WTC11 (cell line): ENCODE measurements around the gene MEP1B.

Experiments used
- FOXJ3 ChIP-seq: sonication (generic); formaldehyde crosslinking; IDR thresholded peaks from 2 replicates; pipeline ENCODE4 v1.9.0; 2021; ENCODE audit warnings: missing genetic modification reagents, mild to moderate bottlenecking, borderline replicate concordance
- SMAD4 ChIP-seq: sonication (generic); formaldehyde crosslinking; IDR thresholded peaks from 2 replicates; pipeline ENCODE4 v1.8.0; 2022; ENCODE audit warnings: mild to moderate bottlenecking, missing genetic modification reagents
- TF ChIP-seq, protein P1 (sequence below): fragments of 200-600 bp; IDR thresholded peaks from 2 replicates; pipeline ENCODE4 v1.8.0; 2022; ENCODE audit warnings: antibody characterized with exemption

DNA sequence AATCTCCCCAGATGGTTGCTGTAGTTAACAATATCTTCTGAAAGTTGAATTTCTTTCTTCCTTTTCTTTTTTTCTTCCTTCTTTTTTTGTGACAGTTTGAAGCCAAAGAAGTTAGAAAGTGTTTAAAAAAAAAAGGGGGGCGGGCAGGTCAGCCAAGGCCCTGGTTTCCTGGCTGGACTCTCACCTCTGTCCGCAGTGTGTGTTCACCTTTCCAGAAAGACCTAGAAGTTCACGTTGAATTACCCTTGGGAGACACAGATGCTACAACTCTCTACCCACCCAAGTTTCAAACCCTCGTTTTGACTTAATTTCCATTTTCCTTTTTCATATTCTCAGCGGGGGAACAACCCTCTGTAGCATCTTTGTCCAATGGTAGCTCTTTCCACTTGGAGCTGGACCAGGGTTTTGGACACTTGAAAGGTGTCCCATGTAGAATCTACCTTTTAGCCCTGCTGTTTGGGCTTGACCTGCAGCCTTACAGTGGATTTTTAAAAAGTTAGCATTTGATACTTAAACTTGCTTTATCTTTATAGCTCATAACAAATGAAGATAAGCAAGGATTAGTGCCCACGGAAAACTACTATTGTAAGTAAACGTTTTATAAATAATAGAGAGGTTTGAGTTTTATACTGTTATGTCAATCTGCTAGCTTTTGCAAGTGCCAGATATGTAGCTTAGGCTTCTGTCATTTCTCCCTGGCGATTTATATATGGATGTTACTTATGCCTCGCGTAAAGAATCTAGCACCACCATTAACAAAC is 20.0 kb downstream of the MEP1B start:
- TF ChIP-seq FOXJ3 (CRISPR knock-in tag) (no peak), SMAD4 (CRISPR knock-in tag) (no peak)
- TF ChIP-seq, protein P1, sequence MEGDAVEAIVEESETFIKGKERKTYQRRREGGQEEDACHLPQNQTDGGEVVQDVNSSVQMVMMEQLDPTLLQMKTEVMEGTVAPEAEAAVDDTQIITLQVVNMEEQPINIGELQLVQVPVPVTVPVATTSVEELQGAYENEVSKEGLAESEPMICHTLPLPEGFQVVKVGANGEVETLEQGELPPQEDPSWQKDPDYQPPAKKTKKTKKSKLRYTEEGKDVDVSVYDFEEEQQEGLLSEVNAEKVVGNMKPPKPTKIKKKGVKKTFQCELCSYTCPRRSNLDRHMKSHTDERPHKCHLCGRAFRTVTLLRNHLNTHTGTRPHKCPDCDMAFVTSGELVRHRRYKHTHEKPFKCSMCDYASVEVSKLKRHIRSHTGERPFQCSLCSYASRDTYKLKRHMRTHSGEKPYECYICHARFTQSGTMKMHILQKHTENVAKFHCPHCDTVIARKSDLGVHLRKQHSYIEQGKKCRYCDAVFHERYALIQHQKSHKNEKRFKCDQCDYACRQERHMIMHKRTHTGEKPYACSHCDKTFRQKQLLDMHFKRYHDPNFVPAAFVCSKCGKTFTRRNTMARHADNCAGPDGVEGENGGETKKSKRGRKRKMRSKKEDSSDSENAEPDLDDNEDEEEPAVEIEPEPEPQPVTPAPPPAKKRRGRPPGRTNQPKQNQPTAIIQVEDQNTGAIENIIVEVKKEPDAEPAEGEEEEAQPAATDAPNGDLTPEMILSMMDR = no peak
